Neural progenitor cell (in vitro differentiated cells): ENCODE data around the gene NETO2. TPM values are rescaled to one million over a fixed set of nuclear protein-coding genes. Genes with fewer than 3 reads are reported as not detected.

Source experiments
- DNase-seq: peaks from one replicate; pipeline ENCODE4 v3.0.0-alpha.2; 2016; ENCODE audit warnings: low spot score
- H2AFZ ChIP-seq: fragments of 200-600 bp; sonication (generic); replicated peaks from 2 replicates; pipeline ENCODE4 v1.6.1; 2016; ENCODE audit warnings: antibody characterized with exemption
- H3F3A ChIP-seq: fragments of 200-600 bp; sonication (generic); 2 replicates; pipeline ENCODE4 v1.6.1; 2016; ENCODE audit warnings: antibody characterized with exemption, low read depth
- H3K27ac ChIP-seq: fragments of 200-600 bp; sonication (generic); 2 replicates; pipeline ENCODE4 v1.5.1; 2016; ENCODE audit warnings: mild to moderate bottlenecking
- H3K27me3 ChIP-seq: fragments of 200-600 bp; sonication (generic); 2 replicates; pipeline ENCODE4 v1.6.1; 2016; ENCODE audit warnings: mild to moderate bottlenecking, moderate library complexity
- H3K36me3 ChIP-seq: fragments of 200-600 bp; sonication (generic); 2 replicates; pipeline ENCODE4 v1.5.1; 2016
- H3K4me1 ChIP-seq: fragments of 200-600 bp; sonication (generic); 2 replicates; pipeline ENCODE4 v1.6.1; 2016; ENCODE audit warnings: mixed run types
- H3K4me2 ChIP-seq: fragments of 200-600 bp; sonication (generic); 2 replicates; pipeline ENCODE4 v1.6.1; 2016
- H3K4me3 ChIP-seq: fragments of 200-600 bp; sonication (generic); 2 replicates; pipeline ENCODE4 v1.5.1; 2016
- H3K79me2 ChIP-seq: fragments of 200-600 bp; sonication (generic); 2 replicates; pipeline ENCODE4 v1.6.1; 2016; ENCODE audit warnings: low read depth
- H3K9ac ChIP-seq: fragments of 200-600 bp; sonication (generic); 2 replicates; pipeline ENCODE4 v1.6.1; 2016
- H3K9me3 ChIP-seq: fragments of 200-600 bp; sonication (generic); 2 replicates; pipeline ENCODE4 v1.5.1; 2016; ENCODE audit warnings: low read depth
- H4K20me1 ChIP-seq: fragments of 200-600 bp; sonication (generic); 2 replicates; pipeline ENCODE4 v1.6.1; 2016; ENCODE audit warnings: low read depth
- H3K27ac Mint-ChIP-seq: 3 replicates; pipeline ENCODE4 v1.8.0; 2021; ENCODE audit warnings: mixed read lengths
- H3K27me3 Mint-ChIP-seq: 2 replicates; pipeline ENCODE4 v1.8.0; 2022; ENCODE audit warnings: low read depth, mild to moderate bottlenecking, inconsistent platforms, moderate library complexity, mixed read lengths; ENCODE audit not compliant: insufficient read depth
- H3K36me3 Mint-ChIP-seq: 3 replicates; pipeline ENCODE4 v1.8.0; 2021; ENCODE audit warnings: mixed read lengths
- H3K4me1 Mint-ChIP-seq: 3 replicates; pipeline ENCODE4 v1.8.0; 2021; ENCODE audit warnings: mixed read lengths
- H3K4me3 Mint-ChIP-seq: 3 replicates; pipeline ENCODE4 v1.8.0; 2021; ENCODE audit warnings: mild to moderate bottlenecking, moderate library complexity, mixed read lengths
- H3K9me3 Mint-ChIP-seq: 3 replicates; pipeline ENCODE4 v1.8.0; 2020; ENCODE audit warnings: mixed read lengths
- EZH2 ChIP-seq: fragments of 200-600 bp; sonication (generic); IDR thresholded peaks from 2 replicates; pipeline ENCODE4 v1.6.1; 2017; ENCODE audit warnings: antibody characterized with exemption, mild to moderate bottlenecking, moderate library complexity
- EZH2phosphoT487 ChIP-seq: fragments of 200-600 bp; sonication (generic); IDR thresholded peaks from 2 replicates; pipeline ENCODE4 v1.6.1; 2017; ENCODE audit warnings: antibody characterized with exemption
- total RNA-seq: library from RNA; depleted of rRNA; stranded (reverse); fragments of >200 nt; gene quantifications from 2 replicates; pipeline ENCODE4 v1.2.3, GENCODE V29; 2015; ENCODE audit warnings: low replicate concordance
- TF ChIP-seq, protein P1 (sequence below): fragments of 200-600 bp; sonication (generic); IDR thresholded peaks from 2 replicates; pipeline ENCODE4 v1.5.1; 2017; ENCODE audit warnings: antibody characterized with exemption, mild to moderate bottlenecking

NETO2 gene
- total RNA-seq, 1 donor from 2014 or later: 32.0 TPM

- H3K9me3 Mint-ChIP-seq: peaks cover 2% of the 10 kb centered on the region
- TF ChIP-seq EZH2: no peak
- TF ChIP-seq, protein P1, sequence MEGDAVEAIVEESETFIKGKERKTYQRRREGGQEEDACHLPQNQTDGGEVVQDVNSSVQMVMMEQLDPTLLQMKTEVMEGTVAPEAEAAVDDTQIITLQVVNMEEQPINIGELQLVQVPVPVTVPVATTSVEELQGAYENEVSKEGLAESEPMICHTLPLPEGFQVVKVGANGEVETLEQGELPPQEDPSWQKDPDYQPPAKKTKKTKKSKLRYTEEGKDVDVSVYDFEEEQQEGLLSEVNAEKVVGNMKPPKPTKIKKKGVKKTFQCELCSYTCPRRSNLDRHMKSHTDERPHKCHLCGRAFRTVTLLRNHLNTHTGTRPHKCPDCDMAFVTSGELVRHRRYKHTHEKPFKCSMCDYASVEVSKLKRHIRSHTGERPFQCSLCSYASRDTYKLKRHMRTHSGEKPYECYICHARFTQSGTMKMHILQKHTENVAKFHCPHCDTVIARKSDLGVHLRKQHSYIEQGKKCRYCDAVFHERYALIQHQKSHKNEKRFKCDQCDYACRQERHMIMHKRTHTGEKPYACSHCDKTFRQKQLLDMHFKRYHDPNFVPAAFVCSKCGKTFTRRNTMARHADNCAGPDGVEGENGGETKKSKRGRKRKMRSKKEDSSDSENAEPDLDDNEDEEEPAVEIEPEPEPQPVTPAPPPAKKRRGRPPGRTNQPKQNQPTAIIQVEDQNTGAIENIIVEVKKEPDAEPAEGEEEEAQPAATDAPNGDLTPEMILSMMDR: no peak
- no peak for TF ChIP-seq EZH2phosphoT487
- Histone ChIP-seq H3F3A (no peaks in the 10 kb centered on the region), H3K9ac (no peak overlapping the region), H3K79me2 (peaks cover 94% of the 10 kb centered on the region), H3K36me3 (no peaks in the 10 kb centered on the region), H4K20me1 (peaks cover 4% of the 10 kb centered on the region), H3K27me3 (no peaks in the 10 kb centered on the region), H3K4me3 (no peak overlapping the region), H2AFZ (no peak overlapping the region), H3K4me2 (no peak overlapping the region), H3K4me1 (peaks cover 5% of the 10 kb centered on the region), H3K9me3 (no peaks in the 10 kb centered on the region), H3K27ac (no peak overlapping the region)
- DNase-seq: no peak
- no peak overlapping the region for H3K4me3 Mint-ChIP-seq
- no peak overlapping the region for H3K27ac Mint-ChIP-seq
- H3K4me1 Mint-ChIP-seq: peaks cover 24% of the 10 kb centered on the region
- peaks cover 2% of the 10 kb centered on the region for H3K27me3 Mint-ChIP-seq
- peaks cover 22% of the 10 kb centered on the region for H3K36me3 Mint-ChIP-seq
Observed at GRCh38 chr16:47136099-47136842, 7.5 kb downstream of the NETO2 start.

DNA sequence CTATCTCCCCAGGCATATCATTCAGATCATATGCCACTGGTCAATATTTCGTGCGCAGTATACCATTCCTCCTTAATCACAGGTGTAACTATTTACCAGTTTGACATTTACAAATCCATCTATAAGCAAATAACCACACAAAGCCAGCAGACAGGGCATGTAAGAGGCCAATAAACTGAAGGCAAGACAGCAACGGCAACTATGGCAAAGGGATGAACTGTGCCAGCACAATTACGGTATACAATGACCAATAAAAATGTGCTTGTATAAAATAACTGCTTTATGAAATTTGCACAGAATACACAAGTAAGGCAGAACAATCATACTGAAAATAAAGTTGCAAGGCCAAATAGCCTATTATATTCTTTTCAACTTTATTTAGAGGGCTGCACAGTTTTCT lies 9.2 kb downstream of the NETO2 start:
- Histone ChIP-seq H3F3A (peaks cover 16% of the 10 kb centered on the region), H3K4me1 (peaks cover 13% of the 10 kb centered on the region), H3K79me2 (peaks cover 87% of the 10 kb centered on the region), H3K4me3 (no peak overlapping the region), H4K20me1 (peaks cover 4% of the 10 kb centered on the region), H3K9ac (no peak overlapping the region), H2AFZ (no peak overlapping the region), H3K27me3 (no peaks in the 10 kb centered on the region), H3K9me3 (no peaks in the 10 kb centered on the region), H3K4me2 (no peak overlapping the region), H3K36me3 (no peaks in the 10 kb centered on the region), H3K27ac (no peak overlapping the region)
- H3K27ac Mint-ChIP-seq: no peak overlapping the region
- H3K4me3 Mint-ChIP-seq: no peak overlapping the region
- peaks cover 26% of the 10 kb centered on the region for H3K36me3 Mint-ChIP-seq
- peaks cover 2% of the 10 kb centered on the region for H3K27me3 Mint-ChIP-seq
- H3K9me3 Mint-ChIP-seq: peaks cover 2% of the 10 kb centered on the region
- TF ChIP-seq, protein P1: no peak
- TF ChIP-seq EZH2phosphoT487 (no peak), EZH2 (no peak)
- no peak for DNase-seq
- H3K4me1 Mint-ChIP-seq: peaks cover 19% of the 10 kb centered on the region

GRCh38 chr16:47132308-47132707 lies 11.4 kb downstream of the NETO2 start:
- peaks cover 20% of the 10 kb centered on the region for H3K4me1 ChIP-seq
- DNase-seq: no peak
- H3K4me3 Mint-ChIP-seq: no peak overlapping the region
- H3K9me3 Mint-ChIP-seq: peaks cover 2% of the 10 kb centered on the region
- TF ChIP-seq EZH2phosphoT487 (no peak), EZH2 (no peak)
- TF ChIP-seq, protein P1: peak; percentile 14
- H3K4me1 Mint-ChIP-seq: peaks cover 5% of the 10 kb centered on the region
- peaks cover 4% of the 10 kb centered on the region for H4K20me1 ChIP-seq
- no peak overlapping the region for H3K27ac ChIP-seq
- H3K36me3 ChIP-seq: no peaks in the 10 kb centered on the region
- no peaks in the 10 kb centered on the region for H3K9me3 ChIP-seq
- H3K27me3 ChIP-seq: no peaks in the 10 kb centered on the region
- H3F3A ChIP-seq: peaks cover 20% of the 10 kb centered on the region
- no peak overlapping the region for H3K4me3 ChIP-seq
- H3K27me3 Mint-ChIP-seq: peaks cover 2% of the 10 kb centered on the region
- H3K9ac ChIP-seq: no peak overlapping the region
- H3K4me2 ChIP-seq: no peak overlapping the region
- H3K27ac Mint-ChIP-seq: no peak overlapping the region
- peaks cover 81% of the 10 kb centered on the region for H3K79me2 ChIP-seq
- H2AFZ ChIP-seq: no peak overlapping the region
- peaks cover 31% of the 10 kb centered on the region for H3K36me3 Mint-ChIP-seq
